IMR-90 (cell line): ENCODE measurements around the gene KRT86. TPM values are rescaled to one million over a fixed set of nuclear protein-coding genes. Genes with fewer than 3 reads are reported as not detected.
A peak's percentile ranks its signal among the peaks of the same experiment; 100 is the strongest.

Experiments used
- ATAC-seq: fragments of 200-7000 bp; cut with Tn5 transposase; 2 replicates; pipeline ENCODE4 v1.9.1; 2020; ENCODE audit warnings: low read depth, mild to moderate bottlenecking, moderate library complexity
- BruUV-seq: library from RNA; stranded (reverse); fragments of 400-500 nt; replicated peaks from 2 replicates; lab custom pipeline; 2021; lab: Mats Ljungman, UMichigan
- CTCF ChIA-PET: fragments of 300-600 bp; formaldehyde crosslinking; extraction: SDS; loops from one replicate; lab custom pipeline; 2021; ENCODE audit warnings: antibody characterized with exemption; lab: Yijun Ruan, JAX
- POLR2A ChIA-PET: fragments of 300-600 bp; sonication (Branson Sonifier 250); formaldehyde crosslinking; loops from one replicate; lab custom pipeline; 2022; ENCODE audit warnings: antibody characterized with exemption; ENCODE audit not compliant: unreplicated experiment; lab: Charles Lee
- DNase-seq: peaks from one replicate; pipeline ENCODE4 v3.0.0; 2013
- H2AFZ ChIP-seq: replicated peaks from 2 replicates; pipeline ENCODE3; 2013; ENCODE audit warnings: low read length, mild to moderate bottlenecking; ENCODE audit not compliant: poor library complexity
- H2AK5ac ChIP-seq: 2 replicates; pipeline ENCODE4 v1.6.1; 2013; ENCODE audit warnings: low read depth, low read length, inconsistent platforms
- H2AK9ac ChIP-seq: replicated peaks from 2 replicates; pipeline ENCODE3; 2013; ENCODE audit warnings: mild to moderate bottlenecking, low read depth, low read length, moderate library complexity; ENCODE audit not compliant: poor library complexity
- H2BK120ac ChIP-seq: 2 replicates; pipeline ENCODE4 v1.6.1; 2013; ENCODE audit warnings: low read depth, low read length, inconsistent platforms
- H2BK15ac ChIP-seq: 3 replicates; pipeline ENCODE4 v1.6.1; 2013; ENCODE audit warnings: low read depth, low read length, inconsistent platforms
- H2BK20ac ChIP-seq: 2 replicates; pipeline ENCODE4 v1.6.1; 2013; ENCODE audit warnings: low read depth, mild to moderate bottlenecking, inconsistent platforms, low read length, moderate library complexity
- H2BK5ac ChIP-seq: 2 replicates; pipeline ENCODE4 v1.6.1; 2013; ENCODE audit warnings: mild to moderate bottlenecking, low read depth, low read length, inconsistent platforms; ENCODE audit not compliant: poor library complexity, severe bottlenecking
- H3K14ac ChIP-seq: replicated peaks from 2 replicates; pipeline ENCODE4 v1.6.1; 2013; ENCODE audit warnings: low read depth, low read length, inconsistent platforms
- H3K18ac ChIP-seq: 2 replicates; pipeline ENCODE4 v1.6.1; 2013; ENCODE audit warnings: low read depth, low read length, control low read depth
- H3K23ac ChIP-seq: 2 replicates; pipeline ENCODE4 v1.6.1; 2013; ENCODE audit warnings: low read depth, low read length, inconsistent platforms
- H3K27ac ChIP-seq: 2 replicates; pipeline ENCODE4 v1.5.1; 2013; ENCODE audit warnings: mild to moderate bottlenecking, control low read depth, low read length; ENCODE audit not compliant: insufficient read depth
- H3K27me3 ChIP-seq: 2 replicates; pipeline ENCODE4 v1.6.1; 2013; ENCODE audit warnings: low read length; ENCODE audit not compliant: control insufficient read depth, insufficient read depth
- H3K36me3 ChIP-seq: 2 replicates; pipeline ENCODE4 v1.6.1; 2013; ENCODE audit warnings: low read length, mixed read lengths; ENCODE audit not compliant: control insufficient read depth, insufficient read depth
- H3K4ac ChIP-seq: 2 replicates; pipeline ENCODE4 v1.6.1; 2013; ENCODE audit warnings: low read depth, low read length, inconsistent platforms
- H3K4me1 ChIP-seq: 2 replicates; pipeline ENCODE4 v1.6.1; 2013; ENCODE audit warnings: low read length, mixed read lengths; ENCODE audit not compliant: control insufficient read depth, insufficient read depth
- H3K4me2 ChIP-seq: 2 replicates; pipeline ENCODE4 v1.6.1; 2013; ENCODE audit warnings: low read depth, mild to moderate bottlenecking, control low read depth, low read length, moderate library complexity
- H3K4me3 ChIP-seq: 2 replicates; pipeline ENCODE4 v1.5.1; 2013; ENCODE audit warnings: low read depth, mild to moderate bottlenecking, control low read depth, low read length, moderate library complexity; ENCODE audit not compliant: insufficient read depth
- H3K56ac ChIP-seq: 2 replicates; pipeline ENCODE4 v1.6.1; 2013; ENCODE audit warnings: low read length, inconsistent platforms; ENCODE audit not compliant: insufficient read depth; ENCODE audit errors: extremely low read depth
- H3K79me1 ChIP-seq, 2 experiments: 2 replicates each; pipeline ENCODE4 v1.6.1; 2013; ENCODE audit warnings: low read length in 2 of 2, inconsistent platforms in 1 of 2, low read depth in 1 of 2
- H3K9ac ChIP-seq: 2 replicates; pipeline ENCODE4 v1.6.1; 2013; ENCODE audit warnings: low read depth, low read length, control low read depth
- H3K9me1 ChIP-seq: 2 replicates; pipeline ENCODE4 v1.6.1; 2013; ENCODE audit warnings: low read length, inconsistent platforms; ENCODE audit not compliant: insufficient read depth
- H3K9me3 ChIP-seq: 2 replicates; pipeline ENCODE4 v1.6.1; 2013; ENCODE audit warnings: low read length; ENCODE audit not compliant: control insufficient read depth, insufficient read depth
- H4K20me1 ChIP-seq: 2 replicates; pipeline ENCODE4 v1.6.1; 2013; ENCODE audit warnings: low read length, inconsistent platforms; ENCODE audit not compliant: insufficient read depth
- H4K5ac ChIP-seq: 2 replicates; pipeline ENCODE4 v1.6.1; 2013; ENCODE audit warnings: mild to moderate bottlenecking, low read depth, low read length, control low read depth
- H4K8ac ChIP-seq, 2 experiments: 2 replicates each; pipeline ENCODE4 v1.6.1; 2013; ENCODE audit warnings: low read depth in 2 of 2, low read length in 2 of 2, control low read depth in 1 of 2, inconsistent platforms in 1 of 2
- H4K91ac ChIP-seq: 2 replicates; pipeline ENCODE4 v1.6.1; 2013; ENCODE audit warnings: low read depth, low read length, inconsistent platforms; ENCODE audit not compliant: insufficient read depth
- BHLHE40 ChIP-seq: fragments of 150-350 bp; IDR thresholded peaks from 2 replicates; pipeline ENCODE4 v1.6.1; 2016; ENCODE audit warnings: mild to moderate bottlenecking, low read depth, low read length
- CEBPB ChIP-seq: IDR thresholded peaks from 2 replicates; pipeline ENCODE4 v1.6.1; 2012; ENCODE audit warnings: low read depth, low read length, improper control_type of control experiment
- CHD1 ChIP-seq: IDR thresholded peaks from 2 replicates; pipeline ENCODE4 v1.6.1; 2012; ENCODE audit warnings: low read depth, low read length, improper control_type of control experiment
- MAFK ChIP-seq: IDR thresholded peaks from 2 replicates; pipeline ENCODE4 v1.6.1; 2012; ENCODE audit warnings: low read depth, low read length, improper control_type of control experiment
- MAZ ChIP-seq: IDR thresholded peaks from 2 replicates; pipeline ENCODE4 v1.6.1; 2012; ENCODE audit warnings: low read depth, mild to moderate bottlenecking, low read length, improper control_type of control experiment, moderate library complexity, borderline replicate concordance
- MXI1 ChIP-seq: IDR thresholded peaks from 2 replicates; pipeline ENCODE4 v1.6.1; 2012; ENCODE audit warnings: low read depth, mild to moderate bottlenecking, low read length, moderate library complexity, borderline replicate concordance
- NFE2L2 ChIP-seq: fragments of 150-350 bp; IDR thresholded peaks from 2 replicates; pipeline ENCODE4 v1.6.1; 2016; ENCODE audit warnings: low read depth, mild to moderate bottlenecking, low read length
- POLR2A ChIP-seq: IDR thresholded peaks from 2 replicates; pipeline ENCODE4 v1.6.1; 2012; ENCODE audit warnings: mild to moderate bottlenecking, low read depth, low read length
- RAD21 ChIP-seq: IDR thresholded peaks from 2 replicates; pipeline ENCODE4 v1.6.1; 2012; ENCODE audit warnings: low read length, improper control_type of control experiment
- RCOR1 ChIP-seq: IDR thresholded peaks from 2 replicates; pipeline ENCODE4 v1.6.1; 2012; ENCODE audit warnings: mild to moderate bottlenecking, low read length, improper control_type of control experiment; ENCODE audit not compliant: insufficient replicate concordance
- RFX5 ChIP-seq: IDR thresholded peaks from 2 replicates; pipeline ENCODE4 v1.8.0; 2012; ENCODE audit warnings: low read depth, mild to moderate bottlenecking, low read length, moderate library complexity
- SMC3 ChIP-seq: fragments of 150-350 bp; IDR thresholded peaks from 2 replicates; pipeline ENCODE4 v1.6.1; 2016; ENCODE audit warnings: low read depth, mild to moderate bottlenecking, antibody characterized with exemption, low read length, moderate library complexity
- WGBS, 2 experiments: methylation state at CpG; one replicate each; pipeline versions ENCODE4 v1.1.5 to v1.1.7; 2013; ENCODE audit warnings: missing lambda C conversion rate in 2 of 2; ENCODE audit not compliant: insufficient read length in 1 of 2; ENCODE audit errors: extremely low coverage in 2 of 2; 5-methylcytosine and 5-hydroxymethylcytosine counted together
- dilution Hi-C: fragments of 300-500 bp; cut with HindIII; formaldehyde crosslinking; loops from one replicate; pipeline ENCODE4 v1.14.3; 2018; ENCODE audit warnings: low sequenced_read_pairs; ENCODE audit not compliant: unreplicated experiment
- in situ Hi-C: fragments of 300-500 bp; cut with MboI; formaldehyde crosslinking; loops from 3 replicates; pipeline ENCODE4 v1.14.3; 2019; ENCODE audit warnings: low sequenced_read_pairs, inconsistent platforms, mixed read lengths
- intact Hi-C: fragments of 100-400 bp; cut with micrococcal nuclease; formaldehyde crosslinking; loops from 2 replicates; pipeline ENCODE4 v1.10.0; 2022
- polyA plus RNA-seq, 3 experiments: library from polyadenylated mRNA; depleted of rRNA; stranded (reverse); fragments of >200 nt; gene quantifications; 2 replicates each; pipeline ENCODE4 v1.2.3, GENCODE V29; 2012; ENCODE audit warnings: low replicate concordance in 1 of 3
- total RNA-seq: library from RNA; depleted of rRNA; stranded (reverse); fragments of >200 nt; gene quantifications from 2 replicates; pipeline ENCODE4 v1.2.3, GENCODE V29; 2012
- TF ChIP-seq, protein P1 (sequence below): fragments of 150-350 bp; IDR thresholded peaks from 2 replicates; pipeline ENCODE4 v1.6.1; 2017; ENCODE audit warnings: mild to moderate bottlenecking, antibody characterized with exemption, low read length, low read depth
- TF ChIP-seq, protein P2 (sequence below): conservative IDR thresholded peaks from 2 replicates; pipeline ENCODE4 v1.5.1; 2012; ENCODE audit warnings: mild to moderate bottlenecking, low read depth, low read length, improper control_type of control experiment

The KRT86 gene
- total and polyA plus RNA-seq, 2 of the 4 experiments (the other 2 are of a cell fraction): not detected

DNA sequence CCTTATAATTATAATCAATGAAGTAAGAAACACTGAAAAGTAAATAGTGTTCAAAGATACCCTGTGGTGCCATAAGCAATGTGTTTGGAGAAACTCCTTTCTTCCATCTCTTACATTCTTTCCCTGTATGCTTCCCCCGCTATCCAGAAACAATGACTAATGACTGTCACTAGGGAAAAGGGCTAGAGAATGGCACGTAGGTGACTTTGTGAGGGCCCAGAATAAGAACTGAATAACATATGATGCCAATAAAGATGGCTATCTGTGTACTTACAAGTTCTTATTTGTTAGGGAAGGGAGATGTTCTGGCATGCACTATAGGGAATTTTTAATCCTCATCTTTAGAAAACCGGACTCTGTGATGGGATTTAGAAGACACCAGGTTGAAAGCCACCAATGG lies 46.1 kb upstream of the KRT86 start:
- dilution Hi-C loops: no loop called here
- Histone ChIP-seq H2BK120ac (peak overlapping the region; percentile 100), H2BK5ac (peak overlapping the region; percentile 41), H3K18ac (peak overlapping the region; percentile 28; the same call in 1 of the 2 replicates), H2BK20ac (peak overlapping the region; percentile 100), H3K9me3 (peaks cover 2% of the 10 kb centered on the region), H2AK9ac (no peak overlapping the region), H3K36me3 (no peaks in the 10 kb centered on the region), H4K91ac (peak overlapping the region; percentile 98), H3K4me3 (no peak overlapping the region), H3K9ac (no peak overlapping the region), H3K79me1 (peaks cover 0 to 17% of the 10 kb centered on the region in 2 experiments; a peak in 2 of 4 replicates), H2AK5ac (peak overlapping the region; percentile 94; the same call in 1 of the 2 replicates), H3K23ac (no peak overlapping the region), H4K8ac (peak overlapping the region in 1 of 2 experiments; percentile 44; a peak in 2 of 4 replicates), H2BK15ac (peak overlapping the region; percentile 89), H3K4me2 (no peak overlapping the region), H3K4me1 (peaks cover 24% of the 10 kb centered on the region), H3K14ac (peak overlapping the region; percentile 81), H3K9me1 (peaks cover 30% of the 10 kb centered on the region), H3K56ac (no peak overlapping the region), H4K5ac (no peak overlapping the region), H3K27me3 (no peaks in the 10 kb centered on the region), H3K4ac (peak overlapping the region; percentile 99), H4K20me1 (no peaks in the 10 kb centered on the region), H2AFZ (no peak overlapping the region), H3K27ac (no peak overlapping the region)
- whole genome bisulfite sequencing, 2 experiments: 100% methylated on average over 1 of the region's 3 CpGs; no CpG with 5 or more reads in 1 of the 2 experiments
- TF ChIP-seq MAZ (no peak), MXI1 (no peak), POLR2A (no peak), MAFK (no peak), BHLHE40 (no peak), NFE2L2 (no peak), RFX5 (no peak), RAD21 (no peak), CEBPB (no peak), SMC3 (no peak), CHD1 (no peak), RCOR1 (no peak)
- TF ChIP-seq, protein P1, sequence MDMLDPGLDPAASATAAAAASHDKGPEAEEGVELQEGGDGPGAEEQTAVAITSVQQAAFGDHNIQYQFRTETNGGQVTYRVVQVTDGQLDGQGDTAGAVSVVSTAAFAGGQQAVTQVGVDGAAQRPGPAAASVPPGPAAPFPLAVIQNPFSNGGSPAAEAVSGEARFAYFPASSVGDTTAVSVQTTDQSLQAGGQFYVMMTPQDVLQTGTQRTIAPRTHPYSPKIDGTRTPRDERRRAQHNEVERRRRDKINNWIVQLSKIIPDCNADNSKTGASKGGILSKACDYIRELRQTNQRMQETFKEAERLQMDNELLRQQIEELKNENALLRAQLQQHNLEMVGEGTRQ: no peak
- TF ChIP-seq, protein P2, sequence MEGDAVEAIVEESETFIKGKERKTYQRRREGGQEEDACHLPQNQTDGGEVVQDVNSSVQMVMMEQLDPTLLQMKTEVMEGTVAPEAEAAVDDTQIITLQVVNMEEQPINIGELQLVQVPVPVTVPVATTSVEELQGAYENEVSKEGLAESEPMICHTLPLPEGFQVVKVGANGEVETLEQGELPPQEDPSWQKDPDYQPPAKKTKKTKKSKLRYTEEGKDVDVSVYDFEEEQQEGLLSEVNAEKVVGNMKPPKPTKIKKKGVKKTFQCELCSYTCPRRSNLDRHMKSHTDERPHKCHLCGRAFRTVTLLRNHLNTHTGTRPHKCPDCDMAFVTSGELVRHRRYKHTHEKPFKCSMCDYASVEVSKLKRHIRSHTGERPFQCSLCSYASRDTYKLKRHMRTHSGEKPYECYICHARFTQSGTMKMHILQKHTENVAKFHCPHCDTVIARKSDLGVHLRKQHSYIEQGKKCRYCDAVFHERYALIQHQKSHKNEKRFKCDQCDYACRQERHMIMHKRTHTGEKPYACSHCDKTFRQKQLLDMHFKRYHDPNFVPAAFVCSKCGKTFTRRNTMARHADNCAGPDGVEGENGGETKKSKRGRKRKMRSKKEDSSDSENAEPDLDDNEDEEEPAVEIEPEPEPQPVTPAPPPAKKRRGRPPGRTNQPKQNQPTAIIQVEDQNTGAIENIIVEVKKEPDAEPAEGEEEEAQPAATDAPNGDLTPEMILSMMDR: no peak
- DNase-seq: no peak
- no TSS peak for BruUV-seq
- no peak for ATAC-seq
- in situ Hi-C loops: no loop called here
- intact Hi-C loops: no loop called here
- ChIA-PET CTCF (no interaction called here), POLR2A (no interaction called here)
